Type B pancreatic cell (in vitro differentiated cells): ENCODE measurements around the gene ICA1L. TPM values are rescaled to one million over a fixed set of nuclear protein-coding genes. Genes with fewer than 3 reads are reported as not detected.

Source experiments
- DNase-seq: peaks from one replicate; pipeline ENCODE4 v3.0.0; 2021; ENCODE audit warnings: mixed read lengths; ENCODE audit not compliant: unreplicated experiment; ENCODE audit errors: extremely low spot score
- H3K27ac Mint-ChIP-seq: 2 replicates; pipeline ENCODE4 v1.8.0; 2021; ENCODE audit warnings: mild to moderate bottlenecking, mixed read lengths
- H3K27me3 Mint-ChIP-seq: 2 replicates; pipeline ENCODE4 v1.8.0; 2021; ENCODE audit warnings: mixed read lengths
- H3K36me3 Mint-ChIP-seq: 2 replicates; pipeline ENCODE4 v1.8.0; 2021; ENCODE audit warnings: mixed read lengths
- H3K4me1 Mint-ChIP-seq: one replicate; pipeline ENCODE4 v1.8.0; 2021; ENCODE audit warnings: mixed read lengths; ENCODE audit not compliant: unreplicated experiment
- H3K4me3 Mint-ChIP-seq: 2 replicates; pipeline ENCODE4 v1.8.0; 2021; ENCODE audit warnings: mild to moderate bottlenecking, mixed read lengths
- H3K9me3 Mint-ChIP-seq: 2 replicates; pipeline ENCODE4 v1.8.0; 2021; ENCODE audit warnings: mixed read lengths
- CTCF ChIP-seq: fragments of 200-600 bp; sonication (generic); conservative IDR thresholded peaks from 2 replicates; pipeline ENCODE4 v1.5.0; 2021; ENCODE audit warnings: antibody characterized with exemption, mild to moderate bottlenecking
- total RNA-seq: library from RNA; stranded (reverse); gene quantifications from 2 replicates; pipeline ENCODE4 v1.2.1, GENCODE V29; 2021; ENCODE audit warnings: low replicate concordance

Gene ICA1L
- total RNA-seq, 1 donor from 2014 or later = 11.5 TPM

GRCh38 chr2:202883987-202884675 lies 12.6 kb upstream of the ICA1L start:
- H3K4me1 Mint-ChIP-seq = no peaks in the 10 kb centered on the region
- no peak for DNase-seq
- no peak for TF ChIP-seq CTCF
- H3K27ac Mint-ChIP-seq = no peak overlapping the region
- H3K27me3 Mint-ChIP-seq = no peaks in the 10 kb centered on the region
- H3K36me3 Mint-ChIP-seq = peaks cover 26% of the 10 kb centered on the region
- H3K9me3 Mint-ChIP-seq = no peaks in the 10 kb centered on the region
- no peak overlapping the region for H3K4me3 Mint-ChIP-seq

GRCh38 chr2:202881570-202881969 lies 10.0 kb upstream of the ICA1L start:
- no peak overlapping the region for H3K4me3 Mint-ChIP-seq
- peaks cover 16% of the 10 kb centered on the region for H3K36me3 Mint-ChIP-seq
- DNase-seq = no peak

GRCh38 chr2:202877699-202878098 lies 6.1 kb upstream of the ICA1L start:
- Mint-ChIP-seq H3K9me3 (no peaks in the 10 kb centered on the region), H3K4me1 (peaks cover 3% of the 10 kb centered on the region), H3K27ac (no peak overlapping the region), H3K4me3 (no peak overlapping the region), H3K36me3 (peaks cover 4% of the 10 kb centered on the region), H3K27me3 (no peaks in the 10 kb centered on the region)
- TF ChIP-seq CTCF = no peak
- no peak for DNase-seq

More at GRCh38 chr2:202881570-202881969, 10.0 kb upstream of the ICA1L start:
- H3K27ac Mint-ChIP-seq = no peak overlapping the region
- no peak for TF ChIP-seq CTCF
- no peaks in the 10 kb centered on the region for H3K9me3 Mint-ChIP-seq
- H3K4me1 Mint-ChIP-seq = no peaks in the 10 kb centered on the region
- no peaks in the 10 kb centered on the region for H3K27me3 Mint-ChIP-seq

- H3K36me3 Mint-ChIP-seq = no peaks in the 10 kb centered on the region
- DNase-seq = no peak
- peak overlapping the region; percentile 87 for H3K27ac Mint-ChIP-seq
- H3K4me3 Mint-ChIP-seq = peak overlapping the region; percentile 92
- peak; percentile 78 for TF ChIP-seq CTCF
- no peaks in the 10 kb centered on the region for H3K9me3 Mint-ChIP-seq
- H3K27me3 Mint-ChIP-seq = peaks cover 4% of the 10 kb centered on the region
- peaks cover 15% of the 10 kb centered on the region for H3K4me1 Mint-ChIP-seq
Observed at GRCh38 chr2:202870431-202871299, 901 bp downstream of the ICA1L start.

GRCh38 chr2:202861987-202862386 lies 9.6 kb downstream of the ICA1L start:
- no peaks in the 10 kb centered on the region for H3K9me3 Mint-ChIP-seq
- no peak overlapping the region for H3K27ac Mint-ChIP-seq
- H3K27me3 Mint-ChIP-seq = no peaks in the 10 kb centered on the region
- no peak overlapping the region for H3K4me3 Mint-ChIP-seq
- DNase-seq = no peak
- no peaks in the 10 kb centered on the region for H3K4me1 Mint-ChIP-seq
- no peaks in the 10 kb centered on the region for H3K36me3 Mint-ChIP-seq
- no peak for TF ChIP-seq CTCF
